ENCODE data around the gene RPS6KA5. TPM values are rescaled to one million over a fixed set of nuclear protein-coding genes. Genes with fewer than 3 reads are reported as not detected.

The RPS6KA5 gene
- total and polyA plus RNA-seq, 4 donors, result 1.1 to 14.8 (median 5.6) TPM

- no peak overlapping the region for H3K9ac ChIP-seq (ENCODE audit: insufficient read depth in 1 of 2, low read length in 2 of 2)
- no peak for ATAC-seq (ENCODE audit: insufficient read depth, low FRiP score)
- H3K9me3 ChIP-seq (ENCODE audit: control insufficient read depth in 4 of 4, insufficient read depth in 3 of 4, low read length in 3 of 4), result no peaks in the 10 kb centered on the region
- H3K27ac ChIP-seq (ENCODE audit: low read depth in 1 of 2, low read length in 1 of 2), result no peak overlapping the region
- 97 to 100% methylated on average over 1 of the region's 1 CpG for WGBS, 2 donors
- DNase-seq, result no peak
- no peaks in the 10 kb centered on the region for H3K27me3 ChIP-seq (ENCODE audit: control insufficient read depth in 3 of 3, insufficient read depth in 3 of 3, low read length in 2 of 3)
- TF ChIP-seq CTCF (IDR thresholded peaks at IDR 0.05; ENCODE audit: control extremely low read depth, extremely low read depth), result no peak
- H3K4me3 ChIP-seq, result no peak overlapping the region
- H3K36me3 ChIP-seq (ENCODE audit: control insufficient read depth in 4 of 4, insufficient read depth in 4 of 4, low read length in 4 of 4), result peaks cover 0 to 6% (median 1%) of the 10 kb centered on the region in 4 donors
- no peaks in the 10 kb centered on the region for H3K4me1 ChIP-seq (ENCODE audit: control insufficient read depth in 5 of 5, insufficient read depth in 5 of 5, low read length in 5 of 5)
These were observed 169.1 kb downstream of the RPS6KA5 start for GRCh38 chr14:90891326-90891725.

GRCh38 chr14:90890322-90891020 is 170.0 kb downstream of the RPS6KA5 start:
- no peaks in the 10 kb centered on the region for H3K4me1 ChIP-seq (ENCODE audit: control insufficient read depth in 5 of 5, insufficient read depth in 5 of 5, low read length in 5 of 5)
- no peak for TF ChIP-seq CTCF (IDR thresholded peaks at IDR 0.05; ENCODE audit: control extremely low read depth, extremely low read depth)
- peaks cover 0 to 3% (median 1%) of the 10 kb centered on the region in 4 donors for H3K36me3 ChIP-seq (ENCODE audit: control insufficient read depth in 4 of 4, insufficient read depth in 4 of 4, low read length in 4 of 4)
- no peak overlapping the region for H3K9ac ChIP-seq (ENCODE audit: insufficient read depth in 1 of 2, low read length in 2 of 2)
- ATAC-seq (ENCODE audit: insufficient read depth, low FRiP score) (no peak), DNase-seq (peak in 1 of 3 donors; percentile 18)
- H3K27ac ChIP-seq (ENCODE audit: low read depth in 1 of 2, low read length in 1 of 2), result no peak overlapping the region
- H3K9me3 ChIP-seq (ENCODE audit: control insufficient read depth in 4 of 4, insufficient read depth in 3 of 4, low read length in 3 of 4), result no peaks in the 10 kb centered on the region
- no peak overlapping the region for H3K4me3 ChIP-seq
- 86 to 90% methylated on average over 10 of the region's 10 CpGs for WGBS, 2 donors
- H3K27me3 ChIP-seq (ENCODE audit: control insufficient read depth in 3 of 3, insufficient read depth in 3 of 3, low read length in 2 of 3), result no peaks in the 10 kb centered on the region

- no peak overlapping the region for H3K9ac ChIP-seq (ENCODE audit: insufficient read depth in 1 of 2, low read length in 2 of 2)
- peaks cover 2 to 11% (median 5%) of the 10 kb centered on the region in 4 donors for H3K36me3 ChIP-seq (ENCODE audit: control insufficient read depth in 4 of 4, insufficient read depth in 4 of 4, low read length in 4 of 4)
- no peaks in the 10 kb centered on the region for H3K27me3 ChIP-seq (ENCODE audit: control insufficient read depth in 3 of 3, insufficient read depth in 3 of 3, low read length in 2 of 3)
- H3K4me3 ChIP-seq, result no peak overlapping the region
- no peak overlapping the region for H3K27ac ChIP-seq (ENCODE audit: low read depth in 1 of 2, low read length in 1 of 2)
- ATAC-seq (ENCODE audit: insufficient read depth, low FRiP score) (no peak), DNase-seq (no peak)
- H3K9me3 ChIP-seq (ENCODE audit: control insufficient read depth in 4 of 4, insufficient read depth in 3 of 4, low read length in 3 of 4), result peaks cover 0 to 3% (median 2%) of the 10 kb centered on the region in 4 donors
- H3K4me1 ChIP-seq (ENCODE audit: control insufficient read depth in 5 of 5, insufficient read depth in 5 of 5, low read length in 5 of 5), result no peaks in the 10 kb centered on the region
- 97 to 98% methylated on average over 7 of the region's 7 CpGs for WGBS, 2 donors
- no peak for TF ChIP-seq CTCF (IDR thresholded peaks at IDR 0.05; ENCODE audit: control extremely low read depth, extremely low read depth)
These were observed 174.1 kb downstream of the RPS6KA5 start for GRCh38 chr14:90886297-90886815.

Data from lung (tissue), 12 donors.